Breast epithelium (tissue), 3 donors: ENCODE data around the gene C1orf232.

Experiments
- POLR2A ChIP-seq: fragments of 450-650 bp; IDR thresholded peaks from one replicate; pipeline ENCODE4 v1.6.1; 2016; ENCODE audit warnings: antibody characterized with exemption, mild to moderate bottlenecking, moderate library complexity
- POLR2AphosphoS5 ChIP-seq, 3 donors: sonication (generic); formaldehyde crosslinking; IDR thresholded peaks; one replicate each; pipeline ENCODE4 v1.6.1; 2017; ENCODE audit warnings: antibody characterized with exemption in 3 of 3
- TF ChIP-seq, protein P1 (sequence below), 3 donors: fragments of 450-650 bp; IDR thresholded peaks; one replicate each; pipeline ENCODE4 v1.5.1; 2016 to 2017; ENCODE audit warnings: antibody characterized with exemption in 3 of 3, mild to moderate bottlenecking in 3 of 3, moderate library complexity in 3 of 3

DNA sequence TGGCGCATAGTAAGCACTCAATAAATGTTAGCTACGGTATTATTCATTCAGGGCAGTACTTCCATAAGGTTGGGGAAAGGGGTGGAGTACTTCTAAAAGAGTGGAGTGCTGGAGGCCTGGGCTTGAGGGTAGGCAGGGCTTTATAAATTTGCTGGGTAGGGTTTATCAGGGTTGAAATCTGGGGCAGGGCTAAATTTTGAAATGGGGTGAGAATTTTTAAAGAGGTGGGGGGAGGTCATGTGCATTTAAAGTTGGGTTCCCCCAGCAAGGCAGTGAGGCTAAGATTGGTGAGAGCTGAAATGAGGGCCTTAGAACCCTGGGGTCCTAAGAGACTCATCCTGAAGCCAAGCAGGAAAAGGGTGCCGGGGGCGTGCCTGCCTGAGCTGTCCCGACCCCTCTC, 31.6 kb upstream of the C1orf232 start:
- TF ChIP-seq, protein P1, sequence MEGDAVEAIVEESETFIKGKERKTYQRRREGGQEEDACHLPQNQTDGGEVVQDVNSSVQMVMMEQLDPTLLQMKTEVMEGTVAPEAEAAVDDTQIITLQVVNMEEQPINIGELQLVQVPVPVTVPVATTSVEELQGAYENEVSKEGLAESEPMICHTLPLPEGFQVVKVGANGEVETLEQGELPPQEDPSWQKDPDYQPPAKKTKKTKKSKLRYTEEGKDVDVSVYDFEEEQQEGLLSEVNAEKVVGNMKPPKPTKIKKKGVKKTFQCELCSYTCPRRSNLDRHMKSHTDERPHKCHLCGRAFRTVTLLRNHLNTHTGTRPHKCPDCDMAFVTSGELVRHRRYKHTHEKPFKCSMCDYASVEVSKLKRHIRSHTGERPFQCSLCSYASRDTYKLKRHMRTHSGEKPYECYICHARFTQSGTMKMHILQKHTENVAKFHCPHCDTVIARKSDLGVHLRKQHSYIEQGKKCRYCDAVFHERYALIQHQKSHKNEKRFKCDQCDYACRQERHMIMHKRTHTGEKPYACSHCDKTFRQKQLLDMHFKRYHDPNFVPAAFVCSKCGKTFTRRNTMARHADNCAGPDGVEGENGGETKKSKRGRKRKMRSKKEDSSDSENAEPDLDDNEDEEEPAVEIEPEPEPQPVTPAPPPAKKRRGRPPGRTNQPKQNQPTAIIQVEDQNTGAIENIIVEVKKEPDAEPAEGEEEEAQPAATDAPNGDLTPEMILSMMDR (IDR thresholded peaks at IDR 0.05), result no peak
- no peak for TF ChIP-seq POLR2AphosphoS5 (IDR thresholded peaks at IDR 0.05)
- TF ChIP-seq POLR2A, result no peak
